Measurements from ENCODE around the gene SWSAP1. TPM values are rescaled to one million over a fixed set of nuclear protein-coding genes. Genes with fewer than 3 reads are reported as not detected.

SWSAP1 gene
- total and polyA plus RNA-seq, 9 of the 15 experiments (the other 6 are each of a cell fraction or from before 2014, with no cell fraction given): 0.18 to 2.8 (median 1.7) TPM

GRCh38 chr19:11397089-11397610 is 22.7 kb downstream of the SWSAP1 start (continued):
- no peak for TF ChIP-seq IFI16 (CRISPR knock-in tag; IDR thresholded peaks at IDR 0.05)
- no peak for TF ChIP-seq MITF (IDR thresholded peaks at IDR 0.05)

- intact Hi-C loops (cut with micrococcal nuclease): no loop called here
- POLR2A ChIA-PET: interaction anchor here (1.0 kb wide), 1 partner anchor 9 kb away, joined by 3 read pairs; no protein-coding TSS in a partner anchor
- Histone ChIP-seq H3K36me3 (ENCODE audit: control insufficient read depth, insufficient read depth, low read length) (no peaks in the 10 kb centered on the region), H3K4me2 (ENCODE audit: insufficient read depth, low read length) (no peak overlapping the region), H3K27ac (ENCODE audit: extremely low read depth, low read depth, low read length) (no peak overlapping the region), H4K20me1 (replicated peaks; ENCODE audit: control insufficient read depth, insufficient read depth, low read length) (no peaks in the 10 kb centered on the region), H3K4me3 (no peak overlapping the region), H3K9ac (ENCODE audit: insufficient read depth in 1 of 2, low read depth in 2 of 2, low read length in 2 of 2) (no peak overlapping the region; a peak in 1 of 4 replicates), H3K4me1 (replicated peaks in 1 of 2; ENCODE audit: control insufficient read depth in 2 of 2, insufficient read depth in 2 of 2, low read length in 2 of 2) (peaks cover 2 to 13% of the 10 kb centered on the region in 2 experiments; a peak in 4 of 5 replicates), H3K27me3 (ENCODE audit: control insufficient read depth in 2 of 2, insufficient read depth in 2 of 2, low read length in 2 of 2) (no peaks in the 10 kb centered on the region), H3K79me2 (ENCODE audit: control insufficient read depth, insufficient read depth, low read length) (no peaks in the 10 kb centered on the region), H2AFZ (ENCODE audit: low read depth, low read length) (no peak overlapping the region), H3K9me1 (ENCODE audit: control insufficient read depth, insufficient read depth, low read length) (no peaks in the 10 kb centered on the region), H3K9me3 (replicated peaks; ENCODE audit: control insufficient read depth, insufficient read depth, low read depth, low read length) (no peaks in the 10 kb centered on the region)
- CTCF ChIA-PET (ENCODE audit: low intra/inter-chr PET ratio): no interaction called here
- in situ Hi-C loops (cut with MboI): no loop called here
- FAIRE-seq (no peak), DNase-seq (ENCODE audit: extremely low read depth in 1 of 4, low spot score in 3 of 4) (peak in 1 of 4 experiments; percentile 4), ATAC-seq (no peak)
- 34% methylated on average over 9 of the region's 9 CpGs for WGBS (ENCODE audit: insufficient coverage, low coverage, missing lambda C conversion rate)
- no TSS peak for BruUV-seq (replicated peaks)
- TF ChIP-seq TFAP4 (CRISPR knock-in tag; IDR thresholded peaks at IDR 0.05; ENCODE audit: borderline replicate concordance) (no peak), TRIM28 (IDR thresholded peaks at IDR 0.05) (no peak), RREB1 (CRISPR knock-in tag; IDR thresholded peaks at IDR 0.05) (no peak), ILF3 (IDR thresholded peaks at IDR 0.05; ENCODE audit: borderline replicate concordance) (no peak), ZNF143 (CRISPR knock-in tag; IDR thresholded peaks at IDR 0.05) (no peak), NEUROD1 (IDR thresholded peaks at IDR 0.05; ENCODE audit: borderline replicate concordance, low read depth, low read length, partially characterized antibody) (no peak), CBX1 (IDR thresholded peaks at IDR 0.05; ENCODE audit: low read depth) (no peak), MECOM (CRISPR knock-in tag; IDR thresholded peaks at IDR 0.05) (no peak), ETV6 (IDR thresholded peaks at IDR 0.05; ENCODE audit: borderline replicate concordance in 1 of 2, low read depth in 2 of 2, low read length in 1 of 2) (no peak), ETV6 (CRISPR knock-in tag; IDR thresholded peaks at IDR 0.05; ENCODE audit: borderline replicate concordance) (no peak), MTA1 (IDR thresholded peaks at IDR 0.05; ENCODE audit: borderline replicate concordance) (no peak), SMAD2 (IDR thresholded peaks at IDR 0.05; ENCODE audit: low read depth, low read length) (no peak), MCM3 (IDR thresholded peaks at IDR 0.05) (no peak)
Measured at GRCh38 chr19:11399667-11400066, 25.2 kb downstream of the SWSAP1 start.
